ENCODE data around the gene KNSTRN.
A peak's percentile ranks its signal among the peaks of the same experiment; 100 is the strongest.

The KNSTRN gene

GRCh38 chr15:40430271-40430805, 47.8 kb downstream of the KNSTRN start:
- intact Hi-C loops (cut with DNase I; ENCODE audit: low total_unique reads) = loop anchor here (10.0 kb wide), 1 partner anchor 386 kb away; no protein-coding TSS in a partner anchor
- H3K27ac ChIP-seq = no peak overlapping the region
- H3K36me3 ChIP-seq = peaks cover 0 to 8% (median 5%) of the 10 kb centered on the region in 3 donors
- peaks cover 0 to 2% of the 10 kb centered on the region in 2 donors for H3K27me3 ChIP-seq
- H3K4me1 ChIP-seq = no peaks in the 10 kb centered on the region
- no peak for TF ChIP-seq CTCF (IDR thresholded peaks at IDR 0.05)
- no peak for DNase-seq
- H3K4me3 ChIP-seq = no peak overlapping the region
- no peaks in the 10 kb centered on the region for H3K9me3 ChIP-seq

DNA sequence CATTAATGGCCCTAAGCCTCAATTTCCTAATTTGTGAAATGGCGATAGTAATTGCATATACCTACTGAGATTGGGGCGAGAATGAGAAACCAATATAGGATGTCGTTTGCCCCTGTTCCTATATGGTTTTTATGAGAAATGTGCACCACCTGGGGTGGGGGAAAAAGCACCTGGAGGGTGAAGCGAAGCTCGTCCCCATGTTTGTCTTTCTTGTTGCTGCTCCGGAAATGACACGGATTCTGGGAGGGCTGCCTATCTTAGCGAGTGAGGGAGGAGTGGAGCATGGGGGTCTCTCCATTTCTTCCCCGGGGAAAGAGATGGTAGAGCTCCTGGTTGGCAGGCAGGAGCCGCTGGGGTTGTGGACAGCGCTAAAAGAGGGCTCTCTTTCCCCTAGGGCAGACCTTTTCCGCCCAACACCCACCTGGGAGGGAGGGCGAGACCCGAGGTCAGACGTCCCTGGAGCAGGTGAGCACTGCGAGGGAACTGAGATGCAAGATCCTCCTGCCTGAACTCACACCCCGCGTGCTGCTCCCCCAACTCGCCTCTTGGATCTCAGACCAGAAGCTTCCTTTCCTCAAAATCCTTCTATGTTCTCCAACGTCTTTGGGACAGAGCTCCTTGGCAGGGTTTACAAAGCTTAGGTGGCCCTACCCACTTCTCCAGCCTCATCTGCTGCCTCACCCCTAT, 52.6 kb downstream of the KNSTRN start:
- H3K4me3 ChIP-seq = no peak overlapping the region
- peaks cover 0 to 44% (median 25%) of the 10 kb centered on the region in 4 donors for H3K4me1 ChIP-seq
- intact Hi-C loops (cut with DNase I; ENCODE audit: low total_unique reads) = loop anchor here (10.0 kb wide), 1 partner anchor 390 kb away; no protein-coding TSS in a partner anchor
- no peak for DNase-seq
- H3K36me3 ChIP-seq = no peaks in the 10 kb centered on the region
- peaks cover 0 to 46% of the 10 kb centered on the region in 2 donors for H3K27me3 ChIP-seq
- no peak overlapping the region for H3K27ac ChIP-seq
- no peak for TF ChIP-seq CTCF (IDR thresholded peaks at IDR 0.05)
- no peaks in the 10 kb centered on the region for H3K9me3 ChIP-seq

DNA sequence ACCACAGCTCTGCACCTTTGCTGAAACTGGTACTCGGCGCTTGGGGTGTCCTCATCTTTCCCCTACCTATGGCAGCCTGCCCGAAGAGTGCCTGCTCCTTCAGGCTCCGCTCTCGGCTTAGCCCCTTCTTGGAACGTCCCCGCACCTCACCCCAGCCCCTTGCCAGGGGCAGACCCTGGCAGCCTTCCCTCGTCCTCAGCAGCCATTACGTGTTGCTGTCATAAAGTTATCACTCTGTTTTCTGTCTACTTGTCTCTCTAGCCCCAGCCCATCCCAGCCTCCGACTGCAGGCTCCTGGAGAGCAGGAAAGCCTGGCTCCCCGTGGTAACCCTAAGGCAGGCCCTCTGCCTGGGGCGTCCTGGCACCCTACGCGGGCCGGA, 53.2 kb downstream of the KNSTRN start:
- H3K27ac ChIP-seq = no peak overlapping the region
- intact Hi-C loops (cut with DNase I; ENCODE audit: low total_unique reads) = loop anchor here (10.0 kb wide), 1 partner anchor 391 kb away; no protein-coding TSS in a partner anchor

DNA sequence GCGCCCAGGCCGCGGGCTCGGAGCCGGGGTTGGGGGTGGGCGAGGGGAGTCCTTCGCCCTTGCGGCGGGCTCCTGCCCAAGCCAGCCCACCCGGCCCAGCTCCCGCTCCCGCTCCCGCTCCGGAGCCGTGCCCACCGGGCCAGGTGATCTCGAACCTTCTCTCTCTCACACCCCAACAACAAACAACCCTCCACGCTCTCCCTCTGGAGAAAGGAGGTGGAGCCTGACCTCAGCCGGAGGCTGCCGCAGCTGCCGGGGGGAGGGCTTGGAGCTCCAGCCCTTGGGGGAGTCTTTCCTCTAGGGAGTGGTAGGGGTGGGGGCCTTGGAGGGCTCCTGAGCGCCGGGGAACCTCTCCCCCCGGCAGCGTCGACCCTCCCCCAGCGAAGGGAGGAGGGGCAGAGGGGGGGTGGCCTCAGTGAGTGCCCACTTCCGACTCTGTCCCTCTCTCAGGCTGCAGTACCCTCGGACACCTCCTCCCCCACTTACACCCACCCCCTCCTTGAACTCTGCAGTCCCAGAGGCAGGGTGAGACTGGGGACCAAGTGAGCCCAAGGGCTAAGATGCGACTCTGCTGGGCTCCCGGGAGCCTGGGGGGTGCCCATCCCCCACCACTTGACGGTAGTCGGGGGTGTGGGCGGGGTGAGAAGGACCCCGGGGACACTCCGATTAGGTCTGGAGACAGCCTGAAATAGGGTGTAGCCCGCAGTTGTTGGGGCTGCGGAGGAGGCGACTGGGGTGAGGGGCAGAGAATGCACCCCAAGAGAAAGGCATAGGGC, 53.8 kb downstream of the KNSTRN start:
- TF ChIP-seq CTCF (IDR thresholded peaks at IDR 0.05) = no peak
- H3K36me3 ChIP-seq = no peaks in the 10 kb centered on the region
- intact Hi-C loops (cut with DNase I; ENCODE audit: low total_unique reads) = loop anchor here (10.0 kb wide), 1 partner anchor 392 kb away; no protein-coding TSS in a partner anchor
- no peak overlapping the region for H3K27ac ChIP-seq
- peaks cover 0 to 47% of the 10 kb centered on the region in 2 donors for H3K27me3 ChIP-seq
- peaks cover 0 to 45% (median 28%) of the 10 kb centered on the region in 4 donors for H3K4me1 ChIP-seq
- no peak for DNase-seq
- no peaks in the 10 kb centered on the region for H3K9me3 ChIP-seq
- peak overlapping the region; percentile 26 to 48 for H3K4me3 ChIP-seq

More for the DNA sequence above, 53.2 kb downstream of the KNSTRN start:
- Histone ChIP-seq H3K27me3 (peaks cover 0 to 47% of the 10 kb centered on the region in 2 donors), H3K9me3 (no peaks in the 10 kb centered on the region), H3K4me3 (peak overlapping the region; percentile 26 to 48), H3K36me3 (no peaks in the 10 kb centered on the region), H3K4me1 (peaks cover 0 to 45% (median 28%) of the 10 kb centered on the region in 4 donors)
- DNase-seq = no peak
- TF ChIP-seq CTCF (IDR thresholded peaks at IDR 0.05) = no peak

DNA sequence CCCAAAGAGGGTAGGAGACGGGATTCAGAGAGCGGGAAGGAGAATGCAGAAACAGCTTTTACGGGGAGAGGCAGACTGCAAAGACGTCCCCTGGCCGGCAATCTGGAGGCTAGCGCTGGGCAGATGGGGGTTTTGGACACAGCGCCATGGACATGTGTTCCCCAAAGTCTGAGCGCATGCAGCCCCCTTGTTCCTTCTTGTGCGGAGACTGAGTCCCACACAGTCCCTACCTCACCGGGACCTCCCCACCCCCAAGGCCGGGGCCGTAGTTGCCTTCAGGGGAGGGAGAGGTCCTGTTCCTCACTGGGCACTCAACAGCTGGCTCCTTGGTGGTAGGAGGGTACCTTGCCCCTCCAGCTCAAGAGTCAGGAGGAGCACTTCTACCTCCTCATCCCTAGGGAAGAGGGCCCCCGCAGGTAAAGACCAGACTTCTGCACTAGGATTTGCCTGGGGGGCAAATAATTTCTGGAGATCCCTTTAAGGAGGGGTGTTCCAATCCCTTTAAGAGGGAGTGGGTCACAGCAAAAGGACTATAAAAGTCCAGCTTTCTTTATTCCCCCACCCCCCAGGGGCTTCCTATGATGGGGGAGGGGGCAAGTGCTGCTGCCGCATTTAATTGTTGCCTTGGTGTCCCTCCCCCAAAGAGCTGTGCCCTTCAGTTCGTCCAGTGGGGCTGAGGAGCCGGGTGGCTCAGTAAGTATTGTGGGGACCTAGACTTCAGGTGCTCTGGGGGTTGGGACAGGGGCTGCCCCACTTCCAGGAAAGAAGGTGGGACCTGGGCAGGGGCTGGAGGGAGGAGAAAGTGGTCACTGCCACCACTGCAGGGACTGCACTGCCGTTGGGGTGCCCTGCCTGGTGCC, 54.6 kb downstream of the KNSTRN start:
- H3K27me3 ChIP-seq = peaks cover 0 to 47% of the 10 kb centered on the region in 2 donors
- H3K4me1 ChIP-seq = peaks cover 0 to 50% (median 30%) of the 10 kb centered on the region in 4 donors
- no peaks in the 10 kb centered on the region for H3K36me3 ChIP-seq
- TF ChIP-seq CTCF (IDR thresholded peaks at IDR 0.05) = no peak
- peak overlapping the region in 1 of 2 donors; percentile 48 for H3K4me3 ChIP-seq
- no peak overlapping the region for H3K27ac ChIP-seq
- no peaks in the 10 kb centered on the region for H3K9me3 ChIP-seq
- no peak for DNase-seq
- intact Hi-C loops (cut with DNase I; ENCODE audit: low total_unique reads) = loop anchor here (10.0 kb wide), 1 partner anchor 392 kb away; no protein-coding TSS in a partner anchor

Measured in tibial artery (tissue), 4 donors.